HTERT RPE-1 (cell line): Measurements from ENCODE around the gene UBXN4.
"Not testable (repeated sequence)": the region's sequence is repeated elsewhere in the genome, so short reads cannot be mapped to it uniquely, and the experiment has no call there.

Source experiments
- in situ Hi-C: fragments of 300-500 bp; cut with MboI; formaldehyde crosslinking; loops from 4 replicates; pipeline ENCODE4 v1.14.3; 2020; ENCODE audit warnings: low sequenced_read_pairs

UBXN4 gene

DNA sequence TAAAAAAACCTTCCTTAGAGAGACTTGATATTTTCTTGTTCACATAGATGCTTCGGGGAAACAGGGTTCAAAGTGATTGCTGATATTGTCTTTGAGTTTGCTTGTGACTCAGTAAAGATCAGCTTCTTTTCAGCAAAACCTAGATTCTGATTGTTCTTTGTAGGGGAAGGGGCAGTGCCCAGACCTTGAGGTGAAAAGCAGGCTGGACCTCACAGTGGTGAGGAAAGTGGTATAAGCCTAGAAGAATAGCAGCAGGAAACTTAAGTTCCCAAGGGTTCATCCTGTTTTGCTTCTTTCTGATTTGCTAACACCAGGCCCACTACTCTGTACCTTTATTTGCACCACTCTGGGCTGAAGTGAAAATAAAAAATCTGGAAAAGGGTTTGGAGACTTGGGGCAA lies 20.9 kb downstream of the UBXN4 start:
- in situ Hi-C loops: no loop called here

DNA sequence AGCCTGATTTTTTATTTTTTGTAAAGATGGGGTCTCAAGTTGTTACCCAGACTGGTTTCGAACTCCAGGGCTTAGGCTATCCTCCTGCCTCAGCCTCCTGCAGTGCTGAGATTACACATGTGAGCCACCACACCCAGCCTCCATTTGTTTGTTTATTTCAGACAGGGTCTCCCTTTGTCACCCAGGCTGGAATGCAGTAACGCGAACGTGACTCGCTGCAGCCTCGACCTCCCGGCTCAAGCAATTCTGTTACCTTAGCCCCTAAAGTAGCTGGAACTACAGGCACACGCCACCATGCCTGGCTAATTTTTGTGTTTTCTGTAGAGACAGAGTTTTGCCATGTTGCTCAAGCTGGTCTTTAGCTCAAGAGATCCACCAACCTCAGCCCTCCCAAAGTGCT lies 27.2 kb downstream of the UBXN4 start:
- in situ Hi-C loops: no loop called here

DNA sequence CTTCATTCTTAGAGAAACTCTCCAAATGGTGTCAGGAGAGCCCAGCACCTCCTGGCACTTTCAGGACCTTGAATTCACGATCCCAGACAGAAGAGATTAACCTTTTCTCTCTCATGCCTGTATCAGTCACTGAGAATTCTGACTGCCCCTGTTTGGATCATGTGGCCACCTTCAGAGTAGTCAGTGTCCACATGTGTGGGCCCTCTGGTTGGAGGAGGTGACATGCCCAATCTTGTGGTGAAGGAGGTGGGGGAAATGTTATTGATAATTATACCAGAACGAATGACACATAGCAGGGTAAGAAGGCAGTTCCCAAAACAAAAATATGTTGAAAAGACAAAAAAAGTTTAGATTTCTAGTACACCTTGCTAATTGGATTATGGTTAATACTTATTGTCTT lies 31.7 kb downstream of the UBXN4 start:
- in situ Hi-C loops: no loop called here

DNA sequence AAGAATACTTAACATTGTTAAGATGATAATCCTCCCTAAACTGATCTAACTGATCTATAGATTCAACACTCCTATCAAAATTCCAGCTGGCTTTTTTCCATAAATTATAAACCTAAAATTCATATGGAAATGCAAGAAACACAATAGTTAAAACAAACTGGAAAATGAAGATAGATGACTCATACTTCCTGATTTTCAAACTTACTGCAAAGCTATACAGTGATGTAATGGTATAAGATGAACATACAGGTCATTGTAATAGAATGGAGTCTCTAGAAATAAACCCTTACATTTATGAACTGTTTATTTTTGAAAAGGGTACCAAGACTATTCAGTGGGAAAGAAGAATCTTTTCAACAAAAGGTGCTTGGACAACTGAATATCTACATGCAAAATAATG lies 32.3 kb downstream of the UBXN4 start:
- in situ Hi-C loops: no loop called here

DNA sequence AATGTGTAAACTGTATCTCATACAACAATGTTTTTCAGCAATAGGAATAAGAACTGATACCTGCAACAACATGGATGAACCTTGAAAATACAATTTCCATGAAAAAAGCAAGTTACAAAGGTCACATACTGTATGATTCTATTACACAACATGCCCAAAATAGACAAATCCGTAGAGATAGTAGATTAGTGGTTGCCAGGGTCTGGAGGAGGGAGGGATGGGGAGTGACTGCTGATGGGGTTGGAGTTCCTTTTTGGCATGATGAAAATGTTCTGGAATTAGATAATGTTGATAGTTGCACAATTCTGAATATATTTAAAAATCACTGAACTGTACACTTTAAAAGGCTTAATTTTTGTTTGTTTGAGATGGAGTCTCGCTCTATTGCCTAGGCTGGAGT lies 33.8 kb downstream of the UBXN4 start:
- in situ Hi-C loops: no loop called here

DNA sequence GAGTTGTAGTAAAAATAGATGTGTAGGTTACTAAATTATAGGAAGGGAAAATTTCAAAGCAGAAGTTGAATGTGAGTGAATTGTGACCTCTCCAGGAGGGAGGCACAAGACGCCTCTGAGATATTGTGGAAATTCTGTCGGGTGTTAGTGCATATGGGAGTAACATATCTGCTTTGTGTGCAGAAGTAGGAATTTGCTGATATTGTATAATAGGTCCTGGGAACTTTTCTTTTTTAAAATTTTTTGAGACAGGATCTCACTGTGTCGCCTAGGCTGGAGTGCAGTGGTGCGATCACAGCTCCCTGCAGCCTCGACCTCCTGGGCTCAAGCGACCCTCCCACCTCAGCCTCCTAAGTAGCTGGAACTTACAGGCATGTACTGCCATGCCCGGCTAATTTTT lies 34.7 kb downstream of the UBXN4 start:
- in situ Hi-C loops: no loop called here

DNA sequence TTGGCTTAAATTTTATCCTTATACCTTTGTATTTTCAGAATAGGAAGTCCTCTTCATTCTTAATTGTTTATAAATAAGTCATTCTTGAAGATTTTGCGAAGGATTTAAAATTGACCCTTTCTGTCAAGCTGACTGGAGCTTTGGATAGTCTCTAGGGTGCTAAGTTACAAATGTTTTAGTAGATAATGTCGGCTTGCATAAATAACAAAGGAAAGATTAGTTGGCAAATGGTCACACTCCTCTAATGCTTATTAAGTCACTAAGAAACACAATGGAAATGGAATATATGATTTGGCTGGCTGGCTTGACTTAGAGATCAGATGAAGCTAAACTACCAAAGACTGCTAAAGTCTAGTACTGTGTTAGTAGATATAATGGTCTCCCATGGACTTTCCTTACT lies 40.6 kb downstream of the UBXN4 start:
- in situ Hi-C loops: no loop called here

DNA sequence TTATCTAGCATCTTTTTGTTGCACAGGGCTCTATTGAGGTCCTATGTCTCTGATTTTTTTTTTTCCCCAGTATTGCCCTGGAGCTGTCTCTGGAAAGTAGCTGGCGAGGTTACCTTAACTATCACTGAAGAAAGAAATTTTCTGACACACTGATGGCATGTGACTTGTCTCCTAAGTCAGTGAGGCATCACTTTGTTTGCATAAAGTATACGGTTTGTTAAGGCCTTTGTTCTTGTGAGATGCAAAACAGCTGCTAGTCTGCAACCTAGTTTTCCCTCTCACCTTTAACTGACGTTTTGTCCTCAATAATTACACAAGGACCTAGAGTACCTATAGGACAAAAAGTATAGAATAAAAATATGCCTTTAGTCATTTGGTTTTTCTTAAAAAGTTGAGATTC lies 41.8 kb downstream of the UBXN4 start:
- in situ Hi-C loops: no loop called here

DNA sequence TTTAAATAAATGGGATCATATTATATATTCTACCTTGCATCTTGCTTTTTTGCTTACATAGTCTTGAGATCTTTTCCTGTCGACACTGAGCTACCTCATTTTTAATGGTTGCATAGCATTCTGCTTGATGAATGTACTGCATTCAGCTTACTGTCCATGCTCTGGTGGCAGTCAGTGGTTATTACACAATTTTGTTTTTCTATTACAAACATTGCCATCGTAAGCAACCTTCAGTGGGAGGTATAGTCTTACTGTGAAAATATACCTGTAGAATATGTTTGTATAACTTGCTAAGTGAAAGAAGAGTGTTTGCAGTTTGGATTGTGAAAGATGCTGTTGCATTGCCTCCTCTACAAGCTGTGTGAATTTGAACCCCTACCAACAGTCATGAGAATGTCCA lies 43.4 kb downstream of the UBXN4 start:
- in situ Hi-C loops: no loop called here

DNA sequence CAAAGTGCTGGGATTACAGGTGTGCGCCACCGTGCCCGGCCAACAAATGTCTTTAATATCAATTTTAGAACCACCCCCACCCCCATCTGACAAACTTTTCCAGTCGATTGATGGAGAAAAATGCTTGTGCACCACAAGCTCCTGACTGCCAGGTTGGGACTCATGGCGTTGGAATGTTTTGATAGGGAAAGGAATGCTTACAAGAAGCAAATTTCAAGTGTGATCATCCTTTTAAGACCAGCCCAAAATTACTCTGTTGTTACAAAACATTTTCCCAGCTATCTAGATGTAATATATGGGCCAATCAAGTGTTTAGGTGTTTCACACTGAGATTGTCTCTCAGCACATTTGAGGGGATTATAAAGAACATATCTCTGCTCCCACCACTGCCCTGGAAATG lies 45.2 kb downstream of the UBXN4 start:
- in situ Hi-C loops: no loop called here

DNA sequence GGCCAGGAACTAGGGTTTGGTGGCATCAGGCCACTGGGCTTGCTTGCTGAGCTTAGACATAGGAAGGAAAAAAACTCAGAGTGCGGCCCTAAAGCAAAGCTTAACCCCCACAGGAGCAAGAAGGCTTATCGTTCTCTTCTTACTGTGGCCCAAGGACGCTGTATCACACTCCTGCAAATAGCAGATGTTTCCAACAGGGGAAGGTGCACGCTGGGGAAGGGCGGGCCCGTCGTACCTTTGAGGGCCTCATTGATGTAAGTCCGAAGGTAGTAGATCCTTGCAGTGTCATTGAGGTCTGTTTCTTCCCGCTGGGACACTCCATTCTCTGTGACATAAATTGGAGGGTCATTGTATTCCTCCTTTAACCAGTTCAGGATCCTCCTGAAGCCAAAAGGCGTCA lies 48.8 kb downstream of the UBXN4 start:
- in situ Hi-C loops: no loop called here

DNA sequence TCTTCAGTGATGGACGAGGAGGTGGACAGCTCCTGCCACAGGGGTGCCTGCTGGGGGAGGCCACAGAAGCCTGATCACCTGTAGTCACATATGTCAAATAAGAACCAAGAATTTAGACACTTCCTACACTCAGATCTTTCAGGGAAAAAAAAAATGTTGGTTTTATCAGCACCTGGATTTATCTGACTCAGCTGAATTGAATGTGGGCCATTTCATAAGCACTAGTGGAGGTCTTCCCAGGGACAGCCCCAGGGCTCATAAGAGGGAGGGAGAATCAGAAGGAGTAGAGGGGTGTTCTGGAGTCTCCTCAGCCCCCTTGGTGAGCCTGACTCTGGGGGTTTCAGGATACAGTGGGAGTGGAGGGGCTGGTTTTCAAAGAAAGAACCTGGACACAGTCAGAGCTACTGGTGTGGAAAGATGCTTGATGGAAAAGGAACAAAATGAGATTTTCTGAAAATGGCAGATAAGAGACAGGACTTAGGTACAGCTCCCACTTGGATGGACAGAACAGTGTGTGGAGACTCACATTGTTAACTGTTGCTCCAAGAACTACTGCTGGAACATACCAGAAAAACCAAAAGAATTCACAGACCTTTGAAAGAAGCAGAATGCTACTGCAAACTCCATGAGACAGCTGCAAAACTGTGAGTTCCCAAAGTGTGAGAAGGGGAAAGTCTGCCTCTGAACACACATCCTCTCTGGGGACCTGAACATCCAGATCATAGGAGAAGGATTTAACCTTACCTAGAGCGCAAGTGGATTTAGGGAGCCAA lies 49.9 kb downstream of the UBXN4 start:
- in situ Hi-C loops: no loop called here

DNA sequence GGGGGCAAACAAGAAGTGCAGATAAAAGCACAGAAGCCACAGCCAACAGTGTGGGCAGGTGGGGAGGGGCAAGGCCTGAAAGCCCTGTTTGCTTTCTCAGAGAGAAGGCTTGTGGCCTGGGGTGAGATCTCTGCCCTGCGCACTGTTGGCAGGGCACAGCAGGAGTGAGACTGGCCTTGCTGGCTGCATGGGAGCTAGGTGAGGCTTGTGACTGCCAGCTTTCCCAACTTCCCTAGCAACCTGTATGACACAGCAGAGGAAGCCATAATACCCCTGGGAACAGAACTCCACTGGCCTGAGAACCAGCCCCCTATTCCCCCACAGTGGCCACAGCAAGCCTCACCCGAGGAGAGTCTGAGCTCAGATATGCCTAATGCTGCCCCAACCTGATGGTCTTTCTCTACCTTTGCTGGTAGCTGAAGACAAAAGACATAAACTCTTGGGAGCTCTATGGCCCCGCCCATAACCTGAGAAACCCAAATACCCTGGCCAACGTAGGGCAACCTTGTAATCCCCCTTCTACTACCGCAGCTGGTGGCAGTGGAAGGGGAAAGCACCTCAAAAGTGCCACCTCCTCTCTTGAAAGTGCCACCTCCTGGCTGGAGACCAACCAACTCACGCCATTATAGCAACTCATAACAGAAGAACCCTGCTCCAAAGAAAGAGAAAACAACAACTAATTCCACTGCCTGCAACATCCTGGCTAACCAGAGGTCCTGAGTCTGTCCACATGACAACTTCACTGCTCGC lies 50.9 kb downstream of the UBXN4 start:
- in situ Hi-C loops: no loop called here

DNA sequence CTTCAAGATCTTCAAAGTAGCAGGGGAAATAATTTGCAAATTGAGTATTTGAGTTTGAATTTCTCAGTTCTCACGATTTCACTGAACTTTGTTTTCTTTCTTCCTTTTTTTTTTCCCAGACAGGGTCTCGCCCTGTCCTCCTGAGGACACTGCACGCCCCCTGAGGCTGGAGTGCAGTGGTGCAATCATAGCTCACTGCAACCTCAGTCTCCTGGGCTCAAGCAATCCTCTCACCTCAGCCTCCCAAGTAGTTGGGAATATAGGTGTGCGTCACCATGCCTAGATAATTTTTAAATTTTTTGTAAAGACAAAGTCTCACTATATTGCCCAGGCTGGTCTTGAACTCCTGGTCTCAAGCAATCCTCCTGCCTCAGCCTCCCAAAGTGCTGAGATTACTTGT lies 54.0 kb downstream of the UBXN4 start:
- in situ Hi-C loops: not testable (repeated sequence)

DNA sequence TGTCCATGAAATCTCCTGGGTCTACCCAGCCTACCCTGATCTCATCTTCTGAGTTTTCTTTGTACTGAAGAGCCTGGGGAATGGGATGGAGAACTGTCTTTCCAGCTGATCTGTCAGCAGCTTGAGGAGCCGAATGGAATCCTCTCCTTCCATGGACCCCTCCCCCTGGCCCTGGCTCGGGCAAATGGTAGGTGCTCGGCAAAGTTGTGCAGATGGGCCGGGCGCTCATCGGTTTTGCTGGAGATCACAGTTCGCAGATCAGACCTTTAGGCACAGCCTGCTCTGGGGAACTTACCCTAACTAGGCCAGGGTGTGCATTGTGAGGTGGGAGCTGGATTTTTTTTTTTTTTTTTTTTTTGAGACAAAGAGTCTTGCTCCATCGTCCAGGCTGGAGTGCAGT lies 55.0 kb downstream of the UBXN4 start:
- in situ Hi-C loops: no loop called here

DNA sequence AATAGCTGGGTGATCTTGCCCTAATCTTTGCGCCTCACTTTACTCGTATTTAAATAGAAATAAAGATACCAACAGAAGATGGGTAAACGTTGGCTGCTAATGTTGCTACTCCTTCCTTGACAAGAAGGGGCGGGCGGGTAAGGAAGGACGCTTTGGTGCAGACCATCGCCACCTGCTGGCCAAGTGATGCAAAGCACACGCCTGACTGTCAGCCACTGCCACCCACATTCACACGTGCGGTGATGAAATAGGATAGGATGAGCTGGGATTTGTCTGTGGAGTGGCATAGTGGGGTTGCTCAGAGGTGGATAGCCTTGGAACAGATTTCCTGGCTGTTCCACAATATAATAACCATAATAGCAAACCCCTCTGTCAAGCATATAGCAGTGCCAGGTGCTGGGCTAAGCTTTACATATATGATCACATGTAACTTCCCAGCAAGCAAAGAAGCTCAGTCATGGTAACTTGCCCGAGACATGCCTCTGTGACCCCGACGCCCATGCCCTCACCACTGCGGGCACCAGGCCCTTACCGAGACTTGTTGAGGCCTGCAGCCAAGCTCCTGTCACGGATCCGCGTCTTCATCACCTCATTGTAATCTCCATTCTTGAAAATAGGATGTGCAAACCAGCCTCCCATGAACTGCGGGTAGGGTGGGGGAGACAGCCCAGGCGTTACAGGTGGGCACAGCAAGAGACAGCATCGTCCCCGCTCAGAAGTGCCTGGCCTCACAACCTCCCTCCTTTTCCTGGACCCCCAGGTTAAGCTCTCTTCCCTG lies 56.0 kb downstream of the UBXN4 start:
- in situ Hi-C loops: no loop called here

DNA sequence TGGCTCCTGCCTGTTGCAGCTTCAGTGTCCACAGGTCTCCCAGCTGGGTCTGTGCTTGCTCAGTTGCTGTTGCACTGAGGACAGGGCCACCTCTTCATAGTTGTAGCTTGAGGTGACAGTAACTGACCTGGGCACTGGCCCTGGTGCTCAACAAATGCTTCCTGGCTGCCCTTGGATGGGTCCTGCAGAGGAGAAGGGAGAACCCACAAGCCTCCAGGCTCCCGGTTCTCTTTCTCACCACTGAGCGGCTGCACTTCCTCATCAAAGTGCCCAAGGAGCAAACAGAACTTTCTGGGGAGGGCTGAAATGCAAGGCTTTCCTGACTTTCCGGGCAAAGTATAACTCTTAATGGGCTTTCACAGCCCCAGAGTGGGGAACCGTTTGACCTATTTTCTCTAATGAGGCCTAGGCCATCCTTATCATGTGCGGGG lies 56.6 kb downstream of the UBXN4 start:
- in situ Hi-C loops: no loop called here

DNA sequence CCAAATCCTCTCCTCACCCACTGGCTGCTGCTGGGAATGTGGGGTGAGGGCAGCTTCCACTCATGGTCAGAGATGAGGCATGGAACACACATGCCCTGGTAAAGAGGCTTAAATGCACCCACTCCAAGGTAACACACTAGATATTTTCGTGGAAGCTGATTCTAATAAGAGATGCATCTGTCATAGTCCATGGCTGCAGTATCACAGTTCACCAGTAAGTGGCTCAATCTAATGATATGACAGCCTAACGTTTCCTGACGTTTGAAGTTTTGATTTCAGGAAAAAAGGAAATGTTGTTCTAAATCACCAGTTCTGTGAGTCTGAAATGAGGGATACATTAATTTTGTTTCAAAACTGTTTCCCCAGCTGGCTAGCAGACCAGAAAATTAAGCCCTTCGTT lies 57.1 kb downstream of the UBXN4 start:
- in situ Hi-C loops: no loop called here

DNA sequence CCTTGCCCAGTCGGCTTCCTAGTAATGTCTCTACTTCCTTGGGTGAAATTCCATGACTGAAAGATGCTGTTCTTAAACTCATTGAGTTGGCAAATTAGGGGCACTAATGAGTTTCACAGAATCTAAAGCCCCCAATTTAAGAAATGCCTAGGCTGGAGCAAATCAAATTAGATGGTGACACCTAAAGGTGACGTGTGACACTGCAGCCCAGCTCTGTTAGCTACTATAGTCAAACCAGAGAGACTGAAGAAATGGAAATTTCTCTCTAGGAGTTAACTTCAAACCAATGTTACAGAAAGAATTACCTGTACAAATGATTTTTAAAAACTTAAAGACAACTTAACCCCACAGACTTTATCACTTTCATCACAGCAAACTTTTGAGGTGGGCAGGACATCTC lies 58.1 kb downstream of the UBXN4 start:
- in situ Hi-C loops: no loop called here

DNA sequence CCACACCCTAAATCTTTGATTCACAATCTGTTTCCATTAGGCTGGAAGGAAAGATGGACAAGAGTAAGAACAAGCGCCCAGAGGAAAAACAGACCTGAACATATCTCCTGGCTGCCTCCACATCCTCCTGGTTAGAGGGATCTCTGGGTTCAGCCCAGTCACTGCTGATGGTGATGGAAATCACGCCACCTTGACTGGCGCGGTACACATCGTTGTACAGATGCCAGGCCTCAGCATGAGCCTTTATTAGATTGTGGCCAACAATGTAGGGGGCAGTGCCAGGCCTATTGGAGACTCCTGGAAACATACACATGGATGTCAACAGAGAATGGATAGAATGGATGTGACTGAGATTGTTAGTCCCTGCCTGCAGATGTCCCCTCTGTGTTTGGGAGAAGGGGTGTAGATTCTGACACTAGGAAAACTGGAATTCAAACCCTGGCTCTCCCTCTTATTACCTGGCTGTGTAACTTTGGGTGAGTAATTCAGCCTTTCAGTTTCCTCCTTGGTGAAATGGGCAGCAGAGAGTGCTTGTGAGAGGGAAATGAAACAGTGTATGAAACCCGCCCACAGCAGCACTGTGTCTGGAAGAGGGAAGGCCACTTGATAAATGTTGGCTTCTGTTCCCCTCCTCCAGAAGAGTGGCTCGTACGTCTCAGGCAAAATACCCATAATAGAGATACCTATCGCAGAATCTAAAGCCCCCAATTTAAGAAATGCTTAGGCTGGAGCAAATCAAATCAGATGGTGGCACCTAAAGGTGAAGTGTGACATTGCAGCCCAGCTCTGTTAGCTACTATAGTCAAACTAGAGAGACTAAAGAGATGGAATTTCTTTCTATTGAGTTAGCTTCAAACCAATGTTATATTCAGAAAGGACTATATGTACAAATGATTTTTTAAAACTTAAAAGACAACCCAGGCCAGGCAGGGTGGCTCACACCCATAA lies 59.1 kb downstream of the UBXN4 start:
- in situ Hi-C loops: no loop called here

DNA sequence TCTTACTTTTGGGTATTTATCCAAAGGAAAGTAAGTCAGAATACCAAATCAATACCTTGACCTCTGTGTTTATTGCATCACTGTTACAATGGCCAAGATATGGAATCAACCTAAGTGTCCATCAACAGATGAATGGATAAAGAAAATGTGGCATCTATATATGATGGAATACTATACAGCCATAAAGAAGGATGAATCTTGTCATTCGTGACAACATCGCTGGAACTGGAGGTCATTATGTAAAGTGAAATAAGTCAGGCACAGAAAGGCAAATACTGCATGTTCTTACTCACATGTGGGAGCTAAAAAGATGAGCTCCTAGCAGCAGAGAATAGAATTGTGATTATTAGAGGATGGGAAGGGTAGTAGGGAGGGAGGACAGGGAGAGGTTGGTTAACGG lies 60.7 kb downstream of the UBXN4 start:
- in situ Hi-C loops: no loop called here
